Endothelial cell of umbilical vein (primary cell): Measurements from ENCODE around the gene SETD2. TPM values are rescaled to one million over a fixed set of nuclear protein-coding genes. Genes with fewer than 3 reads are reported as not detected.

Experiments
- BruUV-seq: library from RNA; stranded (reverse); fragments of 400-500 nt; replicated peaks from 2 replicates; lab custom pipeline; 2021; lab: Mats Ljungman, UMichigan
- CTCF ChIA-PET: fragments of 300-600, 350-600 bp; sonication (Branson Sonifier 250); formaldehyde crosslinking; loops from one replicate; lab custom pipeline; 2021; ENCODE audit warnings: antibody characterized with exemption, inconsistent platforms; lab: Charles Lee
- POLR2A ChIA-PET: fragments of 300-600, 350-600 bp; sonication (Branson Sonifier 250); formaldehyde crosslinking; loops from one replicate; lab custom pipeline; 2021; ENCODE audit warnings: antibody characterized with exemption, inconsistent platforms; lab: Charles Lee
- DNase-seq: peaks from one replicate; pipeline ENCODE4 v3.0.0-alpha.2; 2011; ENCODE audit warnings: low read depth, low spot score
- FAIRE-seq: peaks from 2 replicates; lab custom pipeline; 2011; peaks lifted over from hg19 to GRCh38; lab: Jason Lieb, UNC
- H2AFZ ChIP-seq: 2 replicates; pipeline ENCODE4 v1.6.0; 2012; ENCODE audit warnings: low read depth, low read length, control low read depth, inconsistent platforms
- H3K27ac ChIP-seq: 2 replicates; pipeline ENCODE4 v1.5.1; 2011; ENCODE audit warnings: low read depth, mild to moderate bottlenecking, control low read depth, low read length, moderate library complexity; ENCODE audit not compliant: insufficient read depth
- H3K27me3 ChIP-seq, 2 experiments: 2 replicates each; pipeline versions ENCODE4 v1.6.0 to v1.6.1; 2011; ENCODE audit warnings: low read length in 2 of 2, mixed read lengths in 1 of 2; ENCODE audit not compliant: control insufficient read depth in 2 of 2, insufficient read depth in 2 of 2
- H3K36me3 ChIP-seq, 2 experiments: 2 replicates in 1 of 2; 3 replicates in 1 of 2; pipeline ENCODE4 v1.5.1; 2011; ENCODE audit warnings: low read length in 2 of 2, mild to moderate bottlenecking in 1 of 2, moderate library complexity in 1 of 2; ENCODE audit not compliant: control insufficient read depth in 2 of 2, insufficient read depth in 2 of 2; ENCODE audit errors: extremely low read depth in 1 of 2
- H3K4me1 ChIP-seq: 3 replicates; pipeline ENCODE4 v1.5.1; 2011; ENCODE audit warnings: mild to moderate bottlenecking, low read length; ENCODE audit not compliant: control insufficient read depth, insufficient read depth; ENCODE audit errors: extremely low read depth
- H3K4me2 ChIP-seq: 2 replicates; pipeline ENCODE4 v1.6.1; 2011; ENCODE audit warnings: low read length, control low read depth, mixed read lengths; ENCODE audit not compliant: insufficient read depth
- H3K4me3 ChIP-seq, 3 experiments: fragments of 200-600 bp in 1 of 3; sonication (generic), shearing (Covaris generic) in 1 of 3; replicated peaks in 1 of 3; 2 replicates each; pipeline ENCODE4 v1.5.1; 2011 to 2016; ENCODE audit warnings: control low read depth in 3 of 3, low read length in 3 of 3, mild to moderate bottlenecking in 2 of 3, inconsistent platforms in 1 of 3, low read depth in 1 of 3, moderate library complexity in 1 of 3; ENCODE audit not compliant: insufficient read depth in 1 of 3
- H3K79me2 ChIP-seq: 2 replicates; pipeline ENCODE4 v1.6.0; 2012; ENCODE audit warnings: low read length, inconsistent platforms; ENCODE audit not compliant: control insufficient read depth, insufficient read depth
- H3K9ac ChIP-seq: replicated peaks from 2 replicates; pipeline ENCODE3; 2011; ENCODE audit warnings: low read length, control low read depth; ENCODE audit not compliant: insufficient read depth; ENCODE audit errors: extremely low read depth
- H3K9me1 ChIP-seq: replicated peaks from 3 replicates; pipeline ENCODE4 v1.6.0; 2011; ENCODE audit warnings: mild to moderate bottlenecking, low read length; ENCODE audit not compliant: control insufficient read depth, insufficient read depth; ENCODE audit errors: extremely low read depth
- H3K9me3 ChIP-seq: replicated peaks from 2 replicates; pipeline ENCODE4 v1.5.1; 2012; ENCODE audit warnings: low read length, inconsistent platforms; ENCODE audit not compliant: control insufficient read depth, insufficient read depth
- H4K20me1 ChIP-seq: replicated peaks from 2 replicates; pipeline ENCODE3; 2011; ENCODE audit warnings: mild to moderate bottlenecking, low read length; ENCODE audit not compliant: control insufficient read depth, insufficient read depth; ENCODE audit errors: extremely low read depth
- EZH2 ChIP-seq: IDR thresholded peaks from 2 replicates; pipeline ENCODE4 v1.6.1; 2012; ENCODE audit warnings: borderline replicate concordance, low read depth, mild to moderate bottlenecking, moderate library complexity, low read length, inconsistent platforms; ENCODE audit not compliant: severe bottlenecking
- FOS ChIP-seq: IDR thresholded peaks from 2 replicates; pipeline ENCODE4 v1.6.1; 2011; ENCODE audit warnings: mild to moderate bottlenecking, low read length, moderate library complexity, borderline replicate concordance; ENCODE audit not compliant: insufficient read depth
- GATA2 ChIP-seq: IDR thresholded peaks from 2 replicates; pipeline ENCODE4 v1.7.0; 2011; ENCODE audit warnings: low read depth, mild to moderate bottlenecking, moderate library complexity, mixed read lengths, low read length; ENCODE audit not compliant: insufficient read length, insufficient read depth
- JUN ChIP-seq: IDR thresholded peaks from 2 replicates; pipeline ENCODE4 v1.6.1; 2011; ENCODE audit warnings: borderline replicate concordance, low read depth; ENCODE audit not compliant: insufficient read length, insufficient read depth
- MYC ChIP-seq: IDR thresholded peaks from one replicate; pipeline ENCODE4 v1.6.1; 2011; ENCODE audit warnings: mild to moderate bottlenecking, low read depth, low read length
- POLR2A ChIP-seq: IDR thresholded peaks from 2 replicates; pipeline ENCODE4 v1.6.1; 2012; ENCODE audit warnings: low read depth, mild to moderate bottlenecking, control low read depth, low read length
- POLR2AphosphoS5 ChIP-seq: IDR thresholded peaks from 2 replicates; pipeline ENCODE4 v1.6.1; 2012; ENCODE audit warnings: low read depth, mild to moderate bottlenecking, control low read depth, low read length, moderate library complexity; ENCODE audit not compliant: insufficient read depth
- dilution Hi-C: fragments of 300-500 bp; cut with MboI; formaldehyde crosslinking; loops from one replicate; pipeline ENCODE4 v1.15.0; 2019; ENCODE audit warnings: low sequenced_read_pairs; ENCODE audit not compliant: extremely low pct_ligation_motif_present
- intact Hi-C: fragments of 100-400 bp; cut with micrococcal nuclease; formaldehyde crosslinking; loops from one replicate; pipeline ENCODE4 v1.10.0; 2022
- polyA plus RNA-seq, 4 experiments: library from polyadenylated mRNA; depleted of rRNA in 3 of 4; stranded (reverse) in 3 of 4; unstranded in 1 of 4; fragments of >200 nt; gene quantifications; 2 replicates each; pipeline versions ENCODE4 v1.2.1 to v1.2.3, GENCODE V29; 2011 to 2012; ENCODE audit warnings: missing spikeins in 1 of 4
- total RNA-seq: library from RNA; stranded (reverse); gene quantifications from 2 replicates; pipeline ENCODE4 v1.2.3, GENCODE V29; 2021
- TF ChIP-seq, protein P1 (sequence below): IDR thresholded peaks from 2 replicates; pipeline ENCODE4 v1.6.1; 2011; ENCODE audit not compliant: insufficient read depth, insufficient read length
- TF ChIP-seq, protein P2 (sequence below), 2 donors: IDR thresholded peaks; 1 replicate in 1 of 2; 2 replicates in 1 of 2; pipeline ENCODE4 v1.5.1; 2011; ENCODE audit warnings: low read length in 2 of 2, mild to moderate bottlenecking in 2 of 2, moderate library complexity in 2 of 2, control low read depth in 1 of 2, inconsistent platforms in 1 of 2, low read depth in 1 of 2; ENCODE audit not compliant: insufficient read depth in 1 of 2; ENCODE audit errors: extremely low read depth in 1 of 2

Gene SETD2
- total and polyA plus RNA-seq, 2 donors (not counting 3 experiments of a cell fraction or from before 2014, with no cell fraction given) = 13.7 to 41.4 TPM

DNA sequence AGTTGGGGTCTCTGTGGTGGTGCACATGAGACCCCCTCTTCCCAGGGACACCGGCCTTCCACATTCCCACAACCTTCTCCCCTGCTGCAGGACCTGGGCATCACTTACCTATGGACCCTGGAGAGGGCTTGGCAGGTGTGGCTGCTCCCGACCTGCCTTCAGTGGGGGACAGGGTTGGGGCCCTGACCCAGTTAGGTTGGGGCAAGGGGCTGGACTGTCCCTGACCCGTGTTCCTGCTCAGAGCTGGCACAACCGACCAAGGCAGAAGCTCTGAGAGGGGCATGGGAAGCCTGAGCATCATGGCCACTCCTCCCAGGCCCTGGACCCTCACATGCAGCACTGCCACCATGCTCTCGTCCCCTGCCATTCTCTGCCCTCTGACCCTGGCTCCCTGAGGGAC lies 178.3 kb downstream of the SETD2 start:
- H3K9ac ChIP-seq = no peak overlapping the region
- dilution Hi-C loops (no loop called here), intact Hi-C loops (no loop called here)
- H3K79me2 ChIP-seq = peaks cover 45% of the 10 kb centered on the region
- H3K27ac ChIP-seq = no peak overlapping the region
- peaks cover 33% of the 10 kb centered on the region for H3K4me1 ChIP-seq
- peaks cover 3 to 5% of the 10 kb centered on the region in 2 experiments for H3K36me3 ChIP-seq
- H3K4me3 ChIP-seq = no peak overlapping the region
- H2AFZ ChIP-seq = no peak overlapping the region
- no peaks in the 10 kb centered on the region for H3K27me3 ChIP-seq
- ChIA-PET POLR2A (no interaction called here), CTCF (interaction anchor here (1.0 kb wide), 1 partner anchor 76 kb away, joined by 3 read pairs; no protein-coding TSS in a partner anchor)
- no peak for DNase-seq
- H4K20me1 ChIP-seq = no peaks in the 10 kb centered on the region
- H3K9me1 ChIP-seq = no peaks in the 10 kb centered on the region
- no TSS peak for BruUV-seq
- FAIRE-seq = no peak
- H3K9me3 ChIP-seq = no peaks in the 10 kb centered on the region
- TF ChIP-seq POLR2A = no peak
- no peak for TF ChIP-seq MYC
- no peak for TF ChIP-seq JUN
- no peak for TF ChIP-seq GATA2
- TF ChIP-seq, protein P1, sequence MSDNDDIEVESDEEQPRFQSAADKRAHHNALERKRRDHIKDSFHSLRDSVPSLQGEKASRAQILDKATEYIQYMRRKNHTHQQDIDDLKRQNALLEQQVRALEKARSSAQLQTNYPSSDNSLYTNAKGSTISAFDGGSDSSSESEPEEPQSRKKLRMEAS = no peak
- TF ChIP-seq FOS = no peak
- H3K4me2 ChIP-seq = no peak overlapping the region

DNA sequence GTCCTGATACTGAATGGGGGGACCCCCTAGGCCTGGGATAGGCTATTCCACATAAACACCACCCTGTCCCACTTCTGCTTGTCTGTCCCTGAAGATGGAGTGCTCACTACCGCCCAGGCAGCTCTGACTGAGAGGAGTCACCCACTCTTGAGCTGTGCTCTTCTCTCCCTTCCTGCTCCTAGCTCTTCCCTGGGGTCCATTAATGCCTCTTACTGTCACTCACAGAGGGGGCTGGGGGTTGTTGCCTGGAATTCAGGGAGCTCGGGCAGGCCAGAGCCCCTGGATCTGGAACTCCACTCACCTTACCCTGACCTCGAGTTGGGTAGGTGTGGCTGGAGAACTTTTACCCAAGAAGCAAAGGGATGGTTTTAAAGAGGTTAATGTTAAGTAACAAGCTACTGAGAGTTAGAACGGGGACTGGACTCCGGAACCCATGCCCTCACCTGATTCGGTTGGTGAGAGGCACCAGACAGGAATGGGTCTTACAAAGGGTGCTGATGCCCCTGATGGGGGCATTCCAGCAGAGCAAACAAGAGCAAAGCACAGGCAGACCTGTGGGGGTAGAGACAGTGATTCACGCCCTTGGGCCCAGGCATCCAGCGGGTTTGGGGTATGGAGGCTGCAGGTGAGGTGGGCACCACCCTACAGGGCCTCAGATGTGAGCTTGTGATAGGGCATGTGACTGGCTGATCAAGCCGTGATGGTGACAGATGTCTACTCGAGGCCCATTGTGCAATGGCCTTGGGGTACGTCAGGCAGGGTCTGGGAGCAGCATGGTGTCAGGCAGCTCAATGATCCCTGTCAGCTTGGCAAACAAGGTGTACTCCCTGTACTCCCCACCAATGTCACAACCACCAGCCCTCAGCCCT lies 179.1 kb downstream of the SETD2 start:
- Histone ChIP-seq H3K36me3 (peaks cover 3 to 5% of the 10 kb centered on the region in 2 experiments), H3K4me3 (no peak overlapping the region), H3K27ac (no peak overlapping the region), H4K20me1 (no peaks in the 10 kb centered on the region), H3K4me1 (peaks cover 39% of the 10 kb centered on the region), H3K79me2 (peaks cover 52% of the 10 kb centered on the region), H3K9ac (no peak overlapping the region), H2AFZ (no peak overlapping the region), H3K9me3 (no peaks in the 10 kb centered on the region), H3K4me2 (no peak overlapping the region), H3K9me1 (no peaks in the 10 kb centered on the region), H3K27me3 (no peaks in the 10 kb centered on the region)
- TF ChIP-seq, protein P2, sequence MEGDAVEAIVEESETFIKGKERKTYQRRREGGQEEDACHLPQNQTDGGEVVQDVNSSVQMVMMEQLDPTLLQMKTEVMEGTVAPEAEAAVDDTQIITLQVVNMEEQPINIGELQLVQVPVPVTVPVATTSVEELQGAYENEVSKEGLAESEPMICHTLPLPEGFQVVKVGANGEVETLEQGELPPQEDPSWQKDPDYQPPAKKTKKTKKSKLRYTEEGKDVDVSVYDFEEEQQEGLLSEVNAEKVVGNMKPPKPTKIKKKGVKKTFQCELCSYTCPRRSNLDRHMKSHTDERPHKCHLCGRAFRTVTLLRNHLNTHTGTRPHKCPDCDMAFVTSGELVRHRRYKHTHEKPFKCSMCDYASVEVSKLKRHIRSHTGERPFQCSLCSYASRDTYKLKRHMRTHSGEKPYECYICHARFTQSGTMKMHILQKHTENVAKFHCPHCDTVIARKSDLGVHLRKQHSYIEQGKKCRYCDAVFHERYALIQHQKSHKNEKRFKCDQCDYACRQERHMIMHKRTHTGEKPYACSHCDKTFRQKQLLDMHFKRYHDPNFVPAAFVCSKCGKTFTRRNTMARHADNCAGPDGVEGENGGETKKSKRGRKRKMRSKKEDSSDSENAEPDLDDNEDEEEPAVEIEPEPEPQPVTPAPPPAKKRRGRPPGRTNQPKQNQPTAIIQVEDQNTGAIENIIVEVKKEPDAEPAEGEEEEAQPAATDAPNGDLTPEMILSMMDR (IDR thresholded peaks at IDR 0.05; ENCODE audit: extremely low read depth in 1 of 2, insufficient read depth in 1 of 2, low read depth in 1 of 2, low read length in 2 of 2) = no peak
- TF ChIP-seq, protein P1 = no peak
- TF ChIP-seq POLR2AphosphoS5 (no peak), MYC (no peak), FOS (no peak), EZH2 (no peak), GATA2 (no peak), JUN (no peak), POLR2A (no peak)
- ChIA-PET POLR2A (no interaction called here), CTCF (interaction anchor here (1.0 kb wide), 2 partner anchors 61 to 75 kb away, joined by 3 to 4 read pairs; no protein-coding TSS in a partner anchor)
- FAIRE-seq (no peak), DNase-seq (no peak)
- intact Hi-C loops = no loop called here
- dilution Hi-C loops = no loop called here
- no TSS peak for BruUV-seq
